GM18873 (cell line): ENCODE measurements around the gene LRP1B.
"Not testable (repeated sequence)": the region's sequence is repeated elsewhere in the genome, so short reads cannot be mapped to it uniquely, and the experiment has no call there.

Experiments
- ATAC-seq: cut with Tn5 transposase; IDR thresholded peaks from one replicate; pipeline ENCODE4 v1.9.1; 2021; ENCODE audit warnings: mild to moderate bottlenecking, moderate library complexity, moderate number of reproducible peaks; ENCODE audit not compliant: unreplicated experiment, low FRiP score

LRP1B gene

DNA sequence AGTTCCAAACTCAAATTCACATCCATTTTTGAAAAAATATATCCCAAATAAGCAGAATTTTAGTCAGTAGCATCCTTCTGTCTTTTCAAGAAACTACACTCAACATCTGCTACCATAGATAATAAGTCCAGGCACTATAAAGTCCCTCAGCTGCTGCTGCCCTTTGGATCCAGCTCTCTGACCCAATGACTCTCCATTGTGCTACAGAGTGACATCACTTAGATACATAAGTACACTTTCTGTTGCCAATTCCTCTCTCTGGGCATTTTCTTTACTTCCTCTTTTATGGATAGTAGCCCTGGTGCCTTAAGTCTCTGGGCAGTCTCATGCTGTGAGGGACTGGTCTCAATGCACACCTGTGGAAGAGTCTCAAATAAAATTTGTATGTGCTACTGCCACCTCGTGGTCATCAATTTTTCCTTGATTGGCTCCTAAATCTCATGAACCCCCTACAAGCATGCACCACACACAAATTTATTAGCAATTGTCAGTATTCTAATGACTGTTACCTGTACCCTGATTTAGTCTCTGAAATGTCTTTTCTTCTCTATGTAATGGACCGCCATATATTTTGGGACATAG, 219.2 kb downstream of the LRP1B start:
- ATAC-seq, result peak; percentile 61

DNA sequence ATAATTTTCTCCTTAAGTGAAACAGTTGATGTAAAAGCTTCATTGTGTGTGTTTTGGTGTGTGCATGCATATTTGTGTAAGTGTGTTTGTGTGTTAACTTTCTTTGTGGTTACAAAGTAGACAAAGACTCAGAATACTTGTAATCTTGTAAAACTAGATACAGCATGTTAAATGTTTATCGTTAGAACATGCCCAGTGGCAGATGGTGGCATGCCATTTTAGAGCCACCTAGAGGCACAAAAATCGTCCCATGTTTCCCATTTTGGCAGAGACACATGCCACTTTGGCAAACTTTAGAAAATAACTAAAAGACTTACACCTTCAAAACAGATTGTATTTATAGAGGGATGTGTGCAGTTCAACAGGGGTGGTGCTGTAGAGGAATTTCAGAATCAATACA, 224.1 kb downstream of the LRP1B start:
- ATAC-seq, result no peak

DNA sequence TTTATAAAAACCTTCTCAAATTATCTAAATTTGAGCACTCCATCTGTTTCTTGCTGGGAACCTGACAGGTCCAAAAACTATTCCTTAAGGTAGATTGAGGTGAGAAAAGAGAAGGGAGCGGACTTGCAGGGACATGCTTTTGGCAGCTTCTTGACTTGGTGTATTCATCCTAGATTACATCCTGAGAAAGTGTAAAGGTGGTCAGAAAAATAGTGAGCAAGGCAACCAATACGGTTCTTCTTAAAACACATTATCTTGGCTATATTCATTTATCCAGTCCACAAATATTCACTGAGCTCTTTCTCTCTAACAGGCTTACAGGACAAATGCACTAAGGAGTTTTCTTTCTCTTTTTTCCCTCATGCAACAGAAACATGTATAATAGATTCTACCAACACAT, 230.0 kb downstream of the LRP1B start:
- no peak for ATAC-seq

GRCh38 chr2:141899740-141900139, 231.1 kb downstream of the LRP1B start:
- ATAC-seq, result no peak

- no peak for ATAC-seq
These were observed 241.0 kb downstream of the LRP1B start for GRCh38 chr2:141889788-141890187.

DNA sequence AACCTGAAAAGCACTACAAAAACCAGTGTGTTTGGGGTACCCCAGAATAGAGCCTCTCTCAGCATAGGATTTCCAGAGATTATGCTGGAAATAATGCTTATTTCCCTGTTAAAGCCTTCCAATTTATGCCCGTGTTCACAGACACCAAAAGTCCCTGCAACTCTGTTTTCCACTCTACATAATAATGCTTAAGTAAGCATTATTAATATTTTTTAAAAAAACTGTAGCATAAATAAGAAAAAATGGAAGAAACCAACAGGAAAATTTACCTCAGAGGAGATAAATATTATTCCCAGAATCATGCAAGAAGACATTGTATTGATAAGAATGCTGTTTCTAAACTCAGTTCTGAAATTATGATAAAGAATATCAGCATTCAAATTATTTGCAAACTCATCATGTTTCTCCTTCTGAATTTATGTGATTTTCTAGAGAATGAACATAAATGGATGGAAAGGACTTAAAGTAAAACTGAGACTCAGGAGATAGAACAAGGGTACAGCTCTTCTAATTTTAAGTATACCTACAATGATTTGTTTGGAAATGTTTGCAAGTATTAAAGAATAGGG, 241.7 kb downstream of the LRP1B start:
- ATAC-seq, result no peak

- ATAC-seq, result no peak
These were observed 243.5 kb downstream of the LRP1B start for GRCh38 chr2:141887363-141887762.

- ATAC-seq, result no peak
These were observed 252.8 kb downstream of the LRP1B start for GRCh38 chr2:141878016-141878415.

DNA sequence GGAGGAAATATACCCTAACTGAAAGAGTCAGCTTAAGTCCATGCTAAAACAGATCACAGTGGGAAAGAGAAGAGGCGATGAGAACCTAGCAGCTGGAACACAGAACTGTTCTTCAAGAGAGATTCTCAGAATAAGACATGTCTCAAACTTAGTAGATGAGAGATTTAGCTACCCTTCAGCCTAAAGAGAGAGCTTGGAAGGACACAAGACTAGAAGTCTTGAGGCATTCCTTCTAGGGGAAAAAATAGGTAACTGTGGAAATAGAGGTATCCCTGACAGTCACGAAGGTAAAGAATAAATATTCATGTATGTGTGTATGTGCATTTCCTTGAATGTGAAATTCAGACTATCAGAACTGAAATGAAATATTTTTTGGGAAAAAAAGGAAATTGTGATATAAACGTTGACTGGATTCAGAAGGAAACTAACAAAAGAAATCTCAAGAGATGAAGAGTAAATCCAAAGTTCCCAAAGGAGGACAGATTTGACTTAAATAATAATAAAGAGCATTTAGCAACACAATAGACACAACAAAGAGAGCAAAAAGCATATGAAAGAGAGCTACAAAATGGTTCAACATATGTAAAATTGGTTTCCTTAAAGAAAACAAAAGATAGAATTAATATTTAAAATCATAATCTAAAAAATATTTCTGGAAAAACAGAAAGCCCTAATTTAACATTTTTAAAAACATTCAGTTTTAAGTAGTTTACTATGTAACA, 258.7 kb downstream of the LRP1B start:
- ATAC-seq, result no peak

GRCh38 chr2:141869572-141869971, 261.2 kb downstream of the LRP1B start:
- ATAC-seq, result no peak

DNA sequence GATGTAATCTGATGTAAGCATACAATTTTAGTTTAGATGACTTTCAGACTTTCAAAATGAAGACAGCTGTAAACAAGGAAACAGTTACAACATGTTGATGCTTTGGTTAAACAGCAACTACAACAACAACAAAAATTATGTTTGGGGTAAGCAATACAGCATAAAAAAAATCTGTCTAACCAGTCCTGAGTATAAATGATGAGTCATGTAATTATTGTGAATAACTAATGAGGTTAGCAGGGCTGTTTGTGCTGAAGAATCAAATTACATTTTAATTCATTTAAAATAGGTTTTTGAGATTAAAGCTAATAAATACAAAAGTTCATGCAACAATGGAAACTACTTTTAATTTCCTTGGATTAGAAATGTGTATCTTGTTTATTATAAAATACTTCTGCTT, 266.9 kb downstream of the LRP1B start:
- ATAC-seq, result no peak

DNA sequence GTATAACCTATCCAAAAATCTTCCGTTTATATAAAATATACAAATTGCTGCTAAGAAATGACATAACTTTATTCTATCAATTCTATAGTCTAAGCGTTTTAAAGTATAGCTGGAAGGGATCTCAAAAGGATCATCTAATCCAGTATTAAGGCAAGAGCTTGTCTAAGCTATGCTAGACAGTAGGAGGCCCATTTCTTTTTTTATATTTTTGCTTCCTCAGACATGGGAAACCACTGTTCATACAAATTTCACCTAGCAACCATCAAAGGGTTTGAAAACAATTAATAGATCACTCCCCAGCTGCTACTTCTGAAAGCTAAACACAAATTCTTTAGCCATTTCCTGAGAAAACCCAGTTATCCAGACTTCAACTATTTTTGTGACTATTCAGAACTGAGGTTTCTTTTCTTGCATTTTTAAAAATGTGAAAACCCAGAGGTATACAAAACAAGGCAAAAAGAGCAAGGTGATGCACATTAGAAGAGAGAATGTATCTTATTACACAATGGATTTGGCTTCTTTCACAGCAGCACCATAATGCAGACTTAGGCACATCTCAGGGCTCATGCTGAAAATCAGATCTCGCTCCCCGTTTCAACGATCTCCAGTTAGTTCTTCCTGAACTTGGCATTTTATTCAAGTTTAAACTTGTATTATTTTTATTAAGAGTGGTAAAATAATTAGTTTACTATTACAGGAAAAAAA, 274.4 kb downstream of the LRP1B start:
- no peak for ATAC-seq

GRCh38 chr2:141848191-141848590, 282.6 kb downstream of the LRP1B start:
- no peak for ATAC-seq

DNA sequence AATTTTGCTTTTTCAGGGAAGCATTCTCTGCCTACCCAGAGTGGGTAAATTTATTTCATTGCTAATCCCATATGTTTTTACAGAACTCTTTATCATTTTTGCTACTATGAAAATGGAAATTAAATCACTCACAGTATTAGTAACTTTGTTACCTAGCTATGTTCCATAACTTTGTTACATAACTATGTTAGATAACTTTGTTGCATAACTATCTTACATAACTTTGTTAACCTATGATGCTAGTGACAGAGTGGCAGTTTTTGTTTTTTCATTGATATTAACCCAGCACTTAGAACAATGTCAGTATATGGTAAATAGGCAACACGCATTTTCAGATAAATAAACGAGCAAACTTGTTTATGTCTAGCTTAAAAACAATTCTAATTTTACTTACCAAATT, 286.6 kb downstream of the LRP1B start:
- no peak for ATAC-seq

GRCh38 chr2:141835103-141835502, 295.7 kb downstream of the LRP1B start:
- ATAC-seq, result no peak

DNA sequence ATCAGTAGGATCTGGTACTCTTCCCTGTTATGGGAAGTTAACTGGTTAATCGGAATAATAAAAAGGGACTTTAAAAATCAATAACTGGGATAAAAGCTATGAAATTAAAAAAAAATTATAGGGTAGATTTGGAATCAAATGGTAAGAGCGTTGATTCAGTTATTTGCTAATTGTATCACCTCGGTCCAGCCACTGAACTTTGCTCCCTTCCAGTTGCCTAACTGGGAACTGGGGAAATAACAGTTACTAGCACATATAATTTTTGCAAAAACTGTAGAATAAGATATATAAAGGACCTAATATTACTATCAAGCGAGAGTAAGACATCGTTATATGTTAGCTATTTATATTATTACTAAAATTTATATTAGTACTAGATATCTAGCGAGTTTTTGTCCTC, 302.1 kb downstream of the LRP1B start:
- no peak for ATAC-seq

DNA sequence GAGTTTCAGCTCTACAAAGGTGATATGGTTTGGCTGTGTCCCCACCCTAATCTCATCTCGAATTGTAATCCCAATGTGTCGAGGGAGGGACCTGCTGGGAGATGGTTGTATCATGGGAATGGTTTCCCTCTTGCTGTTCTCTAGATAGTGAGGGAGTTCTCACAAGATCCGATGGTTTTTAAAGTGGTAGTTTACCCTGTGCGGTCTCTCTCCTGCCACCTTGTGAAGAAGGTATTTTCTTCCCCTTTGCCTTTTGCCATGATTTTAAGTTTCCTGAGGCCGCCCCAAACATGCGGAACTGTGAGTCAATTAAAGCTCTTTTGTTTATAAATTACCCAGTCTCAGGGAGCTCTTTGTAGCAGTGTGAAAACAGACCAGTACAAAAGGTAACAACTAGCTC, 306.0 kb downstream of the LRP1B start:
- ATAC-seq, result no peak

GRCh38 chr2:141820893-141821292, 309.9 kb downstream of the LRP1B start:
- no peak for ATAC-seq

- ATAC-seq, result not testable (repeated sequence)
These were observed 315.5 kb downstream of the LRP1B start for GRCh38 chr2:141815320-141815719.

- no peak for ATAC-seq
These were observed 316.7 kb downstream of the LRP1B start for GRCh38 chr2:141814150-141814549.

- ATAC-seq, result no peak
These were observed 320.7 kb downstream of the LRP1B start for GRCh38 chr2:141810148-141810547.
